ENCODE results near the gene SH3RF2. TPM values are rescaled to one million over a fixed set of nuclear protein-coding genes. Genes with fewer than 3 reads are reported as not detected.

The SH3RF2 gene
- total and polyA plus RNA-seq, 9 of the 15 experiments (the other 6 are each of a cell fraction or from before 2014, with no cell fraction given): 0.05 TPM; not detected in 8

GRCh38 chr5:146078566-146078965 is 142.2 kb downstream of the SH3RF2 start (continued):
- TF ChIP-seq ZBTB5 (IDR thresholded peaks at IDR 0.05) (no peak), HNRNPUL1 (IDR thresholded peaks at IDR 0.05; ENCODE audit: low read length) (no peak), PPARD (CRISPR knock-in tag; IDR thresholded peaks at IDR 0.05) (no peak), TARDBP (IDR thresholded peaks at IDR 0.05) (no peak)

GRCh38 chr5:146079695-146080373 is 143.5 kb downstream of the SH3RF2 start:
- BruUV-seq (replicated peaks): no TSS peak
- ATAC-seq (peak; percentile 28; the same call in 2 of the 3 replicates), FAIRE-seq (no peak), DNase-seq (ENCODE audit: extremely low read depth in 1 of 4, low spot score in 3 of 4) (no peak)
- Histone ChIP-seq H3K36me3 (ENCODE audit: control insufficient read depth, insufficient read depth, low read length) (no peaks in the 10 kb centered on the region), H3K4me3 (no peak overlapping the region), H2AFZ (ENCODE audit: low read depth, low read length) (no peak overlapping the region), H3K79me2 (ENCODE audit: control insufficient read depth, insufficient read depth, low read length) (no peaks in the 10 kb centered on the region), H3K27me3 (ENCODE audit: control insufficient read depth in 2 of 2, insufficient read depth in 2 of 2, low read length in 2 of 2) (peaks cover 17 to 41% of the 10 kb centered on the region in 2 experiments; a peak in 4 of 5 replicates), H4K20me1 (replicated peaks; ENCODE audit: control insufficient read depth, insufficient read depth, low read length) (no peaks in the 10 kb centered on the region), H3K27ac (ENCODE audit: extremely low read depth, low read depth, low read length) (no peak overlapping the region), H3K4me1 (replicated peaks in 1 of 2; ENCODE audit: control insufficient read depth in 2 of 2, insufficient read depth in 2 of 2, low read length in 2 of 2) (no peaks in the 10 kb centered on the region; a peak in 1 of 5 replicates), H3K4me2 (ENCODE audit: insufficient read depth, low read length) (no peak overlapping the region), H3K9me1 (ENCODE audit: control insufficient read depth, insufficient read depth, low read length) (no peaks in the 10 kb centered on the region), H3K9me3 (replicated peaks; ENCODE audit: control insufficient read depth, insufficient read depth, low read depth, low read length) (no peaks in the 10 kb centered on the region), H3K9ac (ENCODE audit: insufficient read depth in 1 of 2, low read depth in 2 of 2, low read length in 2 of 2) (no peak overlapping the region)
- in situ Hi-C loops (cut with MboI): no loop called here
- WGBS (ENCODE audit: insufficient coverage, low coverage, missing lambda C conversion rate): 1% methylated on average over 7 of the region's 7 CpGs
- ChIA-PET POLR2A (no interaction called here), CTCF (ENCODE audit: low intra/inter-chr PET ratio) (no interaction called here)
- no peak for TF ChIP-seq SIX5 (IDR thresholded peaks at IDR 0.05; ENCODE audit: borderline replicate concordance in 1 of 2, insufficient read depth in 1 of 2, low read depth in 1 of 2, low read length in 2 of 2)
- TF ChIP-seq ZBTB1 (CRISPR knock-in tag; IDR thresholded peaks at IDR 0.05; ENCODE audit: borderline replicate concordance, low read depth): peak; percentile 29; the same call in 1 of the 2 replicates
- TF ChIP-seq CEBPG (CRISPR knock-in tag; IDR thresholded peaks at IDR 0.05): no peak
- TF ChIP-seq CEBPG (tag; conservative IDR thresholded peaks at IDR 0.05 in 1 of 2, IDR thresholded peaks at IDR 0.05 in 1 of 2): peak in 1 of 2 experiments; percentile 51; a peak in 2 of 4 replicates
- intact Hi-C loops (cut with micrococcal nuclease): no loop called here

All from K562 (cell line).